BE2C (cell line): ENCODE results near the gene TATDN2.

Source experiments
- DNase-seq: peaks from one replicate; pipeline ENCODE4 v3.0.0-alpha.2; 2020
- H3K27me3 ChIP-seq: fragments of 250-450 bp; sonication (Bioruptor Pico); 2 replicates; pipeline ENCODE4 v1.5.1; 2020; ENCODE audit warnings: mild to moderate bottlenecking
- H3K36me3 ChIP-seq: fragments of 250-450 bp; sonication (Bioruptor Pico); 2 replicates; pipeline ENCODE4 v1.5.1; 2020; ENCODE audit warnings: mild to moderate bottlenecking
- H3K4me1 ChIP-seq: fragments of 250-450 bp; sonication (Bioruptor Pico); 2 replicates; pipeline ENCODE4 v1.5.1; 2020
- H3K4me3 ChIP-seq: 2 replicates; pipeline ENCODE4 v1.5.1; 2011; ENCODE audit warnings: low read depth, low read length
- H3K9me3 ChIP-seq: fragments of 250-450 bp; sonication (Bioruptor Pico); 2 replicates; pipeline ENCODE4 v1.5.1; 2020
- TF ChIP-seq, protein P1 (sequence below): IDR thresholded peaks from 2 replicates; pipeline ENCODE4 v1.5.1; 2012; ENCODE audit warnings: mild to moderate bottlenecking, low read depth, low read length

Gene TATDN2

DNA sequence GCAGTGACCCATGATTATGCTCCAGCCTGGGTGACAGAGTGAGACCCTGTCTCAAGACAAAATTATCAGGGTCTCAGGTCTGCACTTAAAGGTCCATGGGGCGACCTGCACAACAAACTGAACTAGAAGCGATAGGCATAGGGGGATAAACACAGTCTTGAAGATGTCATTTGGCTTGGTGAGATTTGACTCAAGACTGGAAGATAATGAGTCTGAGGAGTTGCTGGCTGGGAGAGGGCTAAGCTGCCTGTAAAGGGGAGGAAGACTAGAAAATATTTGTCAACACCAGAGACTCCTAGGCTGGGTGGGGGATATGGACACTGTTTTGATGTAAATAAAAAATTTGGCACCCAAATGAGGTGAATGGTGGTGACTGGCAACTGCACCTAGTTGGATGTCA lies 24.7 kb downstream of the TATDN2 start:
- TF ChIP-seq, protein P1, sequence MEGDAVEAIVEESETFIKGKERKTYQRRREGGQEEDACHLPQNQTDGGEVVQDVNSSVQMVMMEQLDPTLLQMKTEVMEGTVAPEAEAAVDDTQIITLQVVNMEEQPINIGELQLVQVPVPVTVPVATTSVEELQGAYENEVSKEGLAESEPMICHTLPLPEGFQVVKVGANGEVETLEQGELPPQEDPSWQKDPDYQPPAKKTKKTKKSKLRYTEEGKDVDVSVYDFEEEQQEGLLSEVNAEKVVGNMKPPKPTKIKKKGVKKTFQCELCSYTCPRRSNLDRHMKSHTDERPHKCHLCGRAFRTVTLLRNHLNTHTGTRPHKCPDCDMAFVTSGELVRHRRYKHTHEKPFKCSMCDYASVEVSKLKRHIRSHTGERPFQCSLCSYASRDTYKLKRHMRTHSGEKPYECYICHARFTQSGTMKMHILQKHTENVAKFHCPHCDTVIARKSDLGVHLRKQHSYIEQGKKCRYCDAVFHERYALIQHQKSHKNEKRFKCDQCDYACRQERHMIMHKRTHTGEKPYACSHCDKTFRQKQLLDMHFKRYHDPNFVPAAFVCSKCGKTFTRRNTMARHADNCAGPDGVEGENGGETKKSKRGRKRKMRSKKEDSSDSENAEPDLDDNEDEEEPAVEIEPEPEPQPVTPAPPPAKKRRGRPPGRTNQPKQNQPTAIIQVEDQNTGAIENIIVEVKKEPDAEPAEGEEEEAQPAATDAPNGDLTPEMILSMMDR: no peak
- DNase-seq: no peak
- Histone ChIP-seq H3K4me1 (no peaks in the 10 kb centered on the region), H3K4me3 (no peak overlapping the region), H3K9me3 (no peaks in the 10 kb centered on the region), H3K36me3 (peaks cover 10% of the 10 kb centered on the region), H3K27me3 (no peaks in the 10 kb centered on the region)

DNA sequence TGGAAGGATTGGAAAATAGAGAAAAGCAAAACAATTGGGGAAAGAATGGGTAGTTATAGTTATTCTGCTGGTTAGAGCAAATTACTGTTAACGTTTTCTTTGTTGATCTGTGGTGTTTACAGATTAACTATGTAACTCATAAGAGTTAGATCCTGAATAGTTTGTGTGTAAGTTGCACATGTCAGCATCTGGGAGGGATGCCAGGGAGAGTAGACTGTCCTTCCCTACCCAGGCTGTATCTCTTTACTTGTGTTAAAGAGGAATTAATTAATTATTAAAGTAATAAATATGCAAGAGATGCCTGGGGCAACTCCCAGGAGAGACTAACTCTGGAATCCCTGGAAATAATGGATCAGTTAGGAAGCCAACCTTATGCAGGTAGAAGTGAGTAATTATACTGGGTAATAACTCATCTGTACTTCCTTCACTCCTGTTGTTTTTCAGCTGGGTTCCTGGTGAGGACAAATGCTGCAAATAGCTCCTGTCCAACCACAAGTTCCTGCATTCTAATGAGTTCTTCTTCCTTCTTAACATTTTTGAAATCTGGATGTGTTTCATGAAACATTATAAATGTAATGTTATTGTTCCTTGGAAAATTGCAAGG lies 25.5 kb downstream of the TATDN2 start:
- no peaks in the 10 kb centered on the region for H3K9me3 ChIP-seq
- no peak overlapping the region for H3K4me3 ChIP-seq
- TF ChIP-seq, protein P1: no peak
- no peaks in the 10 kb centered on the region for H3K27me3 ChIP-seq
- DNase-seq: no peak
- H3K4me1 ChIP-seq: no peaks in the 10 kb centered on the region
- H3K36me3 ChIP-seq: peaks cover 10% of the 10 kb centered on the region

DNA sequence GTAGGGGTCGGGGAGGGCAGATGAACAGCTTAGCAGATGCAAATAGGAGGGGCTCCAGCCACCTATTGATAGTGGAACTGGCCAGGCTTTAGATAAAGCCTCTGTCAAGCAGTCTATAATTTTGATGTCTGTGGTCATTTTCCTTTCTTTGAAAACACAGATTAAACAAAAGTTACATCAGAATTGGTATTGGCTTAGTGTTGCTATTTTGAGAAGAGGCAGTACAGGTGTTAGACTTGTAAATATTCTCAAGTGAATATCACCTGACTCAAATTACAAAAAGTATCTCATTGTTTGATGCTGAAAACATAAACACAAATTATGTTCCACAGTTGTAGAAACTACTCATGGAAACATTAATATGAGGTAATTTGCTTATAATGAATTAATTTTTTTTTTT lies 26.3 kb downstream of the TATDN2 start:
- Histone ChIP-seq H3K27me3 (no peaks in the 10 kb centered on the region), H3K4me1 (no peaks in the 10 kb centered on the region), H3K4me3 (no peak overlapping the region), H3K9me3 (no peaks in the 10 kb centered on the region), H3K36me3 (peaks cover 6% of the 10 kb centered on the region)
- TF ChIP-seq, protein P1: no peak
- DNase-seq: no peak

DNA sequence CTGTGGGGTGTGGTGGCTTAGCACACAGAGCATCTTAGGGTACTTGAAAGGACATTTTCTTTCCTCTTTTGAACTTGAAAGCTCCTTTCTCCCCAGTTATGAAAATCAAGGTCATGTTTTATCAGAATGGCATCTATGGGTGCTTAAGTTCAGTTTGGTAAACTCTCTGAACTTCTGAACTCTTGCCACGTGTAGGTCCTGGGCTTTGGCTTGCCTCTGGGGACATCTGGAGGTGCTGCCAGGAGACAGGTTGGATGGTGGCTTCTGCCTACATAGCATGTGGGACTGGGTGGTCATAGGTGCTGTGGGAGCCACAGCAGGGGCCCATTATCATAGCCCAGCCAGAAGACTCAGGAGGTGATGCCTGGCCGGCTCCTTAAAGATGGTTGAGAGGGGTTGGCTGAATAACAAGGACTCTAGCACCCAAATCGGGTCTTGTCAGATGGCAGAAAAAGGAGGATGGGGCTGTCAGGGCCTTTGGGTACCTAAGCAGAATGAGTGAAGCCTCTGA lies 28.9 kb downstream of the TATDN2 start:
- Histone ChIP-seq H3K27me3 (no peaks in the 10 kb centered on the region), H3K9me3 (no peaks in the 10 kb centered on the region), H3K4me1 (no peaks in the 10 kb centered on the region), H3K36me3 (peaks cover 4% of the 10 kb centered on the region; the same call in 1 of the 2 replicates), H3K4me3 (no peak overlapping the region)
- TF ChIP-seq, protein P1: no peak
- no peak for DNase-seq

DNA sequence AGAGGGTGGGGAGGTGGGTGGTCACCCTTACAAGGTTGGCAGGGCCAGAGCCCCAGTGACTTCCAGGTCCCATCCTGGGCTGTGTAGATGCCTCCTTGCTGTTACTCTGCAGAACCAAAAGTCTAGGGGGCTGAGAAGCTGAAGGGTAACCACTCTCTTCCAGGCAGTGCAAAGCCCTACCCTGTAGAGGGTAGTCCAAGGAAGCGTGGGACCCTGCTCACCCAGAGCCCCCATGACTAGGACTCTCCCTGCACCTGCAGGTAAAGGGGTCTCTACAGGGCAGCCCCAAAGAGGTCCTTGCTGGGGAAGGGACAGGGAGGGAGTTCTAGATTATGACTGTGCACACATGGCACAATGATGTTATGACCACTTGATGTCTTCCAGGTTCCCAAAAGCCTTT lies 30.2 kb downstream of the TATDN2 start:
- Histone ChIP-seq H3K27me3 (no peaks in the 10 kb centered on the region), H3K9me3 (no peaks in the 10 kb centered on the region), H3K4me3 (no peak overlapping the region), H3K36me3 (peaks cover 4% of the 10 kb centered on the region; the same call in 1 of the 2 replicates), H3K4me1 (no peaks in the 10 kb centered on the region)
- no peak for DNase-seq
- TF ChIP-seq, protein P1: no peak

DNA sequence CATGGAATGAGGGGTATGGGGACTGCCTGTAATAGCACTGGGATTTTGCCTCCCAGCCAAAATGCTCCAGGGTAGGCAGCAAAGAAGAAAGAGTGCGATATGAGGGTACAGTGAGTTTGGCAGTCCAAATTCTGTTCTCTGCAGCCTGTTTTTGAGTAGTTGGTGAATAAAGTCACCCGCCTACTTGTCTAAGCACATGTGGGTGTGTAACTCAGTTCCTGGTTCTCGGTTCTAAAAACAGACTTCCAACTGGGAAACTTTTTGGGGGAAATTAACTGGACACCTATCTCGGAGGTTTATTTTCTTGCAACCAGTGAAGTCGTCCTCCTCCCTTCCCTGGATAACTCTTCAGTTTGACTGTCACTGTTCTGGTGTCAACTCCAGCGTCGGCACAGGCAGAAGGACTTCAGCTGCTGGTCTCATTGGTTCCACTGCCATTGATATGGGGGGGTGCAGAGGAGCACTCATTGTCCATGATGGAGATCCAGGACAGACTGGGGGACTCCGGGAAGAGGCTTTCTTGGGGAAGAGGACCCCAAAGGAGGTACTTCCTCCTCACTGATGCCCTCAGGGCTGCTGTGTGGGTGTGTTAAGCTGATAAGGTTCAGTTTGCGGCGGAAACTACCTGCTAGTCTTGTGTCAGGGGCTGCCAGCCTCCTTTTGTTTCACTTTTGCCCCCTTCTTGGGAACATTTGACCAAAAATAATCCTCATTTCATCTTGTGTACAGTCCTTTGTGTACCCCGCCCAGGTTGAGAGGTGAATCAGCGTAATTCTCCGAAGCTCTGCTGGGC lies 31.3 kb downstream of the TATDN2 start:
- Histone ChIP-seq H3K27me3 (no peaks in the 10 kb centered on the region), H3K4me3 (no peak overlapping the region), H3K9me3 (no peaks in the 10 kb centered on the region), H3K4me1 (no peaks in the 10 kb centered on the region), H3K36me3 (peaks cover 4% of the 10 kb centered on the region; the same call in 1 of the 2 replicates)
- TF ChIP-seq, protein P1: no peak
- DNase-seq: no peak
